H1 (cell line): ENCODE results near the gene PTPRD. TPM values are rescaled to one million over a fixed set of nuclear protein-coding genes. Genes with fewer than 3 reads are reported as not detected.

Experiments used
- CTCF ChIA-PET: fragments of 300-600 bp; sonication (Branson Sonifier 250); formaldehyde crosslinking; loops from one replicate; lab custom pipeline; 2021; ENCODE audit not compliant: partially characterized antibody; lab: Charles Lee
- POLR2A ChIA-PET: fragments of 300-600 bp; sonication (Branson Sonifier 250); formaldehyde crosslinking; loops from one replicate; lab custom pipeline; 2021; ENCODE audit warnings: inconsistent platforms; ENCODE audit not compliant: partially characterized antibody; lab: Charles Lee
- DNase-seq, 2 experiments: peaks; one replicate each; pipeline versions ENCODE4 v3.0.0 to v3.0.0-alpha.2; 2010 to 2022; ENCODE audit warnings: low spot score in 2 of 2, low read depth in 1 of 2, mixed read lengths in 1 of 2
- FAIRE-seq: peaks from 2 replicates; lab custom pipeline; 2011; peaks lifted over from hg19 to GRCh38; lab: Jason Lieb, UNC
- H2AFZ ChIP-seq: 2 replicates; pipeline ENCODE4 v1.8.1; 2012; ENCODE audit warnings: low read length, inconsistent platforms
- H2AK5ac ChIP-seq: 2 replicates; pipeline ENCODE4 v1.6.1; 2013; ENCODE audit warnings: low read depth, low read length
- H2BK120ac ChIP-seq: replicated peaks from 2 replicates; pipeline ENCODE3; 2013; ENCODE audit warnings: low read depth, low read length, inconsistent platforms
- H2BK12ac ChIP-seq: 2 replicates; pipeline ENCODE4 v1.6.1; 2013; ENCODE audit warnings: low read depth, low read length
- H2BK15ac ChIP-seq: 2 replicates; pipeline ENCODE4 v1.6.1; 2013; ENCODE audit warnings: low read length
- H2BK20ac ChIP-seq: 2 replicates; pipeline ENCODE4 v1.6.1; 2013; ENCODE audit warnings: low read length
- H2BK5ac ChIP-seq: 2 replicates; pipeline ENCODE4 v1.6.1; 2013; ENCODE audit warnings: low read depth, low read length
- H3K14ac ChIP-seq: 2 replicates; pipeline ENCODE4 v1.6.1; 2013; ENCODE audit warnings: inconsistent platforms; ENCODE audit not compliant: insufficient read length
- H3K18ac ChIP-seq: 2 replicates; pipeline ENCODE4 v1.6.1; 2013; ENCODE audit warnings: low read length; ENCODE audit errors: extremely low read depth
- H3K23ac ChIP-seq: 2 replicates; pipeline ENCODE4 v1.6.1; 2013; ENCODE audit warnings: inconsistent platforms; ENCODE audit not compliant: insufficient read length
- H3K23me2 ChIP-seq: 2 replicates; pipeline ENCODE4 v1.6.1; 2013; ENCODE audit warnings: low read depth, low read length
- H3K27ac ChIP-seq: 2 replicates; pipeline ENCODE4 v1.6.1; 2011; ENCODE audit warnings: low read depth, low read length, inconsistent platforms
- H3K27me3 ChIP-seq, 4 experiments: replicated peaks in 1 of 4; 1 replicate in 1 of 4; 2 replicates in 3 of 4; pipeline versions ENCODE4 v1.6.1 to v1.8.1; 2011 to 2013; ENCODE audit warnings: low read length in 3 of 4, mild to moderate bottlenecking in 3 of 4, inconsistent platforms in 2 of 4, mixed read lengths in 2 of 4, moderate library complexity in 1 of 4; ENCODE audit not compliant: control insufficient read depth in 3 of 4, insufficient read depth in 3 of 4; ENCODE audit errors: extremely low read depth in 1 of 4
- H3K36me3 ChIP-seq, 4 experiments: 2 replicates each; pipeline versions ENCODE4 v1.6.1 to v1.8.1; 2011 to 2013; ENCODE audit warnings: mild to moderate bottlenecking in 4 of 4, low read length in 3 of 4, moderate library complexity in 2 of 4, control low read depth in 1 of 4, inconsistent platforms in 1 of 4; ENCODE audit not compliant: insufficient read depth in 4 of 4, control insufficient read depth in 2 of 4
- H3K4ac ChIP-seq: replicated peaks from 2 replicates; pipeline ENCODE3; 2013; ENCODE audit warnings: low read length, low read depth, mixed read lengths, inconsistent platforms; ENCODE audit not compliant: insufficient read length
- H3K4me1 ChIP-seq, 4 experiments: replicated peaks in 1 of 4; 1 replicate in 1 of 4; 2 replicates in 3 of 4; pipeline versions ENCODE4 v1.6.1 to v1.8.1; 2011 to 2013; ENCODE audit warnings: low read length in 3 of 4, inconsistent platforms in 2 of 4, mixed read lengths in 1 of 4; ENCODE audit not compliant: insufficient read depth in 4 of 4, control insufficient read depth in 3 of 4
- H3K4me2 ChIP-seq, 2 experiments: 2 replicates each; pipeline versions ENCODE4 v1.6.1 to v1.8.1; 2011 to 2013; ENCODE audit warnings: low read depth in 2 of 2, low read length in 2 of 2, control low read depth in 1 of 2, inconsistent platforms in 1 of 2, mild to moderate bottlenecking in 1 of 2; ENCODE audit not compliant: insufficient read depth in 1 of 2
- H3K4me3 ChIP-seq, 4 experiments: fragments of 200-600, 300-600 bp in 1 of 4; sonication (generic), shearing (Covaris generic), sonication (Bioruptor Twin) in 1 of 4; 2 replicates each; pipeline versions ENCODE4 v1.5.1 to v1.8.1; 2011 to 2016; ENCODE audit warnings: low read length in 4 of 4, low read depth in 3 of 4, control low read depth in 2 of 4, inconsistent platforms in 2 of 4, mild to moderate bottlenecking in 2 of 4, mixed read lengths in 1 of 4, moderate library complexity in 1 of 4; ENCODE audit not compliant: insufficient read depth in 2 of 4; ENCODE audit errors: extremely low read depth in 1 of 4
- H3K56ac ChIP-seq: replicated peaks from 2 replicates; pipeline ENCODE3; 2013; ENCODE audit warnings: low read depth, mild to moderate bottlenecking, mixed read lengths, low read length, inconsistent platforms; ENCODE audit not compliant: insufficient read length
- H3K79me1 ChIP-seq: 2 replicates; pipeline ENCODE4 v1.6.1; 2013; ENCODE audit warnings: low read depth, low read length, control low read depth
- H3K79me2 ChIP-seq, 2 experiments: 2 replicates each; pipeline versions ENCODE4 v1.6.1 to v1.8.1; 2012 to 2013; ENCODE audit warnings: low read length in 2 of 2, mild to moderate bottlenecking in 2 of 2, inconsistent platforms in 1 of 2; ENCODE audit not compliant: insufficient read depth in 2 of 2, control insufficient read depth in 1 of 2
- H3K9ac ChIP-seq, 4 experiments: replicated peaks in 1 of 4; 1 replicate in 1 of 4; 2 replicates in 3 of 4; pipeline versions ENCODE4 v1.6.1 to v1.8.1; 2011 to 2013; ENCODE audit warnings: low read depth in 3 of 4, low read length in 3 of 4, control low read depth in 2 of 4, mild to moderate bottlenecking in 2 of 4, moderate library complexity in 2 of 4, inconsistent platforms in 1 of 4; ENCODE audit errors: extremely low read depth in 1 of 4
- H3K9me3 ChIP-seq, 2 experiments: 2 replicates each; pipeline versions ENCODE4 v1.6.1 to v1.8.1; 2012 to 2013; ENCODE audit warnings: mild to moderate bottlenecking in 2 of 2, moderate library complexity in 2 of 2, control low read depth in 1 of 2, inconsistent platforms in 1 of 2, low read depth in 1 of 2, low read length in 1 of 2, mixed read lengths in 1 of 2; ENCODE audit not compliant: insufficient read depth in 2 of 2
- H4K20me1 ChIP-seq, 2 experiments: replicated peaks in 1 of 2; 2 replicates each; pipeline versions ENCODE3 to v1.8.1; 2011 to 2013; ENCODE audit warnings: inconsistent platforms in 2 of 2, low read length in 2 of 2, mild to moderate bottlenecking in 1 of 2; ENCODE audit not compliant: insufficient read depth in 2 of 2, control insufficient read depth in 1 of 2
- H4K5ac ChIP-seq: 2 replicates; pipeline ENCODE4 v1.6.1; 2013; ENCODE audit warnings: low read length, low read depth, mixed read lengths, inconsistent platforms; ENCODE audit not compliant: insufficient read length
- H4K8ac ChIP-seq: 2 replicates; pipeline ENCODE4 v1.8.0; 2013; ENCODE audit warnings: mild to moderate bottlenecking, moderate library complexity, low read length, inconsistent platforms; ENCODE audit not compliant: insufficient read depth; ENCODE audit errors: extremely low read depth
- H4K91ac ChIP-seq: replicated peaks from 2 replicates; pipeline ENCODE3; 2013; ENCODE audit warnings: low read length, mixed read lengths, inconsistent platforms; ENCODE audit not compliant: insufficient read length
- YY1 ChIP-seq: IDR thresholded peaks from 2 replicates; pipeline ENCODE4 v1.6.1; 2011; ENCODE audit warnings: low read depth, mild to moderate bottlenecking, low read length
- WGBS, 2 experiments: shearing (Covaris generic) in 1 of 2; methylation state at CpG; one replicate each; pipeline versions ENCODE4 v1.1.6 to v1.1.7; 2013 to 2015; ENCODE audit warnings: low lambda C conversion rate in 2 of 2, mixed read lengths in 2 of 2, inconsistent platforms in 1 of 2, low coverage in 1 of 2, missing lambda C conversion rate in 1 of 2; ENCODE audit not compliant: insufficient replicate concordance in 2 of 2, insufficient coverage in 1 of 2, insufficient read length in 1 of 2; ENCODE audit errors: extremely low coverage in 1 of 2, missing lambda C conversion rate in 1 of 2; 5-methylcytosine and 5-hydroxymethylcytosine counted together
- polyA plus RNA-seq, 7 experiments: library from polyadenylated mRNA; depleted of rRNA in 3 of 7; stranded (reverse) in 5 of 7; unstranded in 2 of 7; fragments of >200 nt in 5 of 7; fragments of 200-250 nt in 2 of 7; gene quantifications; 1 replicate in 5 of 7; 2 replicates in 1 of 7; 4 replicates in 1 of 7; pipeline versions ENCODE4 v1.2.1 to v1.2.3, GENCODE V29; 2011 to 2013; ENCODE audit warnings: missing spikeins in 2 of 7, mixed read lengths in 2 of 7
- total RNA-seq: library from RNA; stranded (reverse); fragmentation: NEBNext Ultra II Directional; extraction: Animal tissue kit (Norgen Biotek cat#: 25700); gene quantifications from 2 replicates; pipeline ENCODE4 v1.2.1, GENCODE V29; 2021

Gene PTPRD
- total and polyA plus RNA-seq, 2 of the 8 experiments (the other 6 are each of a cell fraction or from before 2014, with no cell fraction given) = 17.2 to 77.0 TPM

DNA sequence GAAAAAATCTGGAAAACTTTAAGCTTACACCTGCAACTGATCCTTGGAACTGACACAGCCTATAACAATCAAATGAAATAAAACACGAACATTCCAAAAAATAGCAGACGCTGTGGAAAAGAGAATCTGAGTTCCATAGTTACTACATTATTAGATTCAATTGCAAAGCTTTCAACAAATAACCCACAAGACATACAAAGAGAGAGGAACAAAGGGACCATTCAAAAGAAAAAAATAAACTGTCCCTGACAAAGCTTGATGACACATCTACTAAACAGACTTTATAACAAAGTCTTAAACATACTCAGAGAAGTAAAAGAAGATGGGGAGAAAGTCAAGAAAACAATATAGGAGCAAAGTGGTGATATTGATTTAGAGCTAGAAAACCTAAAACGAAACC, 1123.6 kb downstream of the PTPRD start:
- H3K79me2 ChIP-seq = no peaks in the 10 kb centered on the region
- no peaks in the 10 kb centered on the region for H3K27me3 ChIP-seq
- H2BK15ac ChIP-seq = no peak overlapping the region
- FAIRE-seq (no peak), DNase-seq (no peak)
- no peak overlapping the region for H3K14ac ChIP-seq
- no peaks in the 10 kb centered on the region for H3K9me3 ChIP-seq
- ChIA-PET CTCF (interaction anchor here (0.7 to 1.4 kb wide), 2 partner anchors 74 to 101 kb away, joined by 3 read pairs; no protein-coding TSS in a partner anchor), POLR2A (no interaction called here)
- H3K18ac ChIP-seq = no peak overlapping the region
- H4K20me1 ChIP-seq = no peaks in the 10 kb centered on the region
- H2BK20ac ChIP-seq = no peak overlapping the region
- H2AK5ac ChIP-seq = no peak overlapping the region
- H3K23ac ChIP-seq = no peak overlapping the region
- H4K8ac ChIP-seq = no peak overlapping the region
- no peak overlapping the region for H2BK120ac ChIP-seq
- no peak overlapping the region for H3K4me3 ChIP-seq
- no peak overlapping the region for H3K4me2 ChIP-seq
- no peaks in the 10 kb centered on the region for H3K36me3 ChIP-seq
- no peaks in the 10 kb centered on the region for H3K79me1 ChIP-seq
- H4K91ac ChIP-seq = no peak overlapping the region
- H3K9ac ChIP-seq = no peak overlapping the region
- H2BK5ac ChIP-seq = no peak overlapping the region
- no peaks in the 10 kb centered on the region for H3K23me2 ChIP-seq
- no peak overlapping the region for H2AFZ ChIP-seq
- H2BK12ac ChIP-seq = no peak overlapping the region
- 95% methylated on average over 3 of the region's 3 CpGs; no CpG with 5 or more reads in 1 of the 2 experiments for WGBS, 2 experiments
- no peak overlapping the region for H4K5ac ChIP-seq
- H3K56ac ChIP-seq = no peak overlapping the region
- H3K4ac ChIP-seq = no peak overlapping the region
- H3K4me1 ChIP-seq = no peaks in the 10 kb centered on the region
- H3K27ac ChIP-seq = no peak overlapping the region
- no peak for TF ChIP-seq YY1
